Effector CD8-positive, alpha-beta T cell (primary cell): Measurements from ENCODE around the gene HJURP.
A peak's percentile ranks its signal among the peaks of the same experiment; 100 is the strongest.
"Not testable (repeated sequence)": the region's sequence is repeated elsewhere in the genome, so short reads cannot be mapped to it uniquely, and the experiment has no call there.

Source experiments
- DNase-seq: peaks from one replicate; lab custom pipeline; 2025; lab: John Stamatoyannopoulos, UW
- total RNA-seq, 4 experiments: gene quantifications; one replicate each; lab custom pipeline; 2026; lab: John Stamatoyannopoulos, UW

The HJURP gene
- 0 to 0.72 (median 0.18) reads per million in 4 experiments for total RNA-seq

GRCh38 chr2:233854241-233854981 lies at the start of gene HJURP:
Gene HJURP, minus strand, starts transcription at chr2:233854535. Its CDS starts 35 bp downstream, at chr2:233854500.
- peak; percentile 80 for DNase-seq

DNA sequence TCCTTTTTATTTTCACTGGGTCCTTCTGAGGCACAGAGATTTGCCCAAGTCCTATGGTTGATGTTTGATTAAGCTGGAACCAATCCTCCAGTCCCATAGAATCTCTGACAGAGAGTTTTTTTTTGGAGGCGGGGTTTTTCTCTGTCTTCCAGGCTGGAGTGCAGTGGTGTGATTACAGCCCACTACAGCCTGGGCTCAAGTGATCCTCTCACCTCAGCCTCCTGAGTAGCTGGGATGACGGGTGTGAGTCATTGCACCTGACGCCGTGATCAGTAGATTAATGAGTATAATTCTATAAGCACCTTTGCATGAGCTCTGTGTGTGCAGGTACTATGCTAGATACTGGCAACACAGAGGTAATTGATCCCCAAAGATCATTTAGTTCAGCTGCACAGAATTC lies 47.5 kb upstream of the HJURP start:
- no peak for DNase-seq

DNA sequence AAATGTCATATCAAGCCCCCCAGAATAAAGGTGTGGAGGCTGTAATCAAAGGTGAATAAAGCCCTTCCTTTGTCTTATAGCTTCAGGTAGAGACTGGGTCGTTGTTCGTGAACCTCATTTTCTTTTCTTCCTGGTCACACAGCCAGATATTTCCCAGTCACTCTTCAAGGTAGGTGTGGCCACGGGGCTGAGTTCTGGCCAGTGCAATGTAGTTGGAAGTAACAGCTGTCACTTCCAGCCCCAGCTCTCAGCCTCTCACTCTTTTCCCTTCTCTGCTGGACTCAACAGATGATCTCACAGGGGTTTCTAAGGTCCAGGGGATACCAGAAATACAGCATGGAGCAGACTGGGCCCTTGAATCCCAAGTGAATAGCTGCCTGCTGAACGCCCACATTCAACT lies 47.0 kb upstream of the HJURP start:
- no peak for DNase-seq

- DNase-seq = not testable (repeated sequence)
Observed at GRCh38 chr2:233896253-233896652, 41.9 kb upstream of the HJURP start.

GRCh38 chr2:233892793-233893192 lies 38.5 kb upstream of the HJURP start:
- DNase-seq = no peak

GRCh38 chr2:233882353-233882752 lies 28.0 kb upstream of the HJURP start:
- DNase-seq = no peak

DNA sequence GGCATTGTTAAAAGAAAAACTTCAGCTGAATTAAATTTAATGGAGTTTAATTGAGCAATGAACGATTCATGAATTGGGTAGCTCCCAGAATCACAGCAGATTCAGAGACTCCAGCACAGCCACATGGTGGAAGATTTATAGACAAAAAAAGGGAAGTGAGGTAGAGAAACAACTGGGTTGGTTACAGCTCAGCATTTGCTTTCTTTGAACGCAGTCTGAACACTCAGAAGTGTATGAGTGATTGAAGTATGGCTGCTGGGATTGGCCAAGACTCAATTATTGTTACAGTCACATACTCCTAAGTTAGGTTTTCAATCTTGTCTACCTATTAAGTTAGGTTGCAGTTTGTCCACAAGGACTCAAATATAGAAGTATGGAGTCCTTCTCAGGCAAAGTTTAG lies 17.8 kb upstream of the HJURP start:
- not testable (repeated sequence) for DNase-seq

GRCh38 chr2:233871432-233871831 lies 17.1 kb upstream of the HJURP start:
- DNase-seq = no peak

- DNase-seq = peak; percentile 44
Observed at GRCh38 chr2:233867993-233868532, 13.7 kb upstream of the HJURP start, which contains the start of gene MSL3B. Gene MSL3B, minus strand, starts transcription at chr2:233868386.

GRCh38 chr2:233866479-233866878 lies 12.1 kb upstream of the HJURP start:
- no peak for DNase-seq

GRCh38 chr2:233865838-233866237 lies 11.5 kb upstream of the HJURP start:
- no peak for DNase-seq

GRCh38 chr2:233862261-233862768 lies 8.0 kb upstream of the HJURP start:
- no peak for DNase-seq

DNA sequence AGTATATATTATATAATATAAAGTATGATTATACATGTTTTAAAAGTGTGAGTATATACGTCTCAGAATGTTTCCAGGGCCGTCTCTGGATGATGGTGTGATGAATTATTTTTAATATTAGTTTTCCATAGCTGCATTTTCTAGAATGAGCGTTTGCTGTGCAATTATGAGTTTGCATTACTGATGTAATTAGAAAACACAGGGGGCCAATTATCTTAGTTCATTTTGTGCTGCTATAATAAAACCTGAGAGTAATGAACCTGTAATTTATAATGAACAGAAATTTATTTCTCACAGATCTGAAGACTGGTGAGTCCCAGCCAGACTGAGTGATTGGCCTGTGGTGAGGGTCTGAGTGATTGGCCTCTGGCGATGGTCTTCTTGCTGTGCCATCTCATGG lies 4.0 kb upstream of the HJURP start:
- no peak for DNase-seq

DNA sequence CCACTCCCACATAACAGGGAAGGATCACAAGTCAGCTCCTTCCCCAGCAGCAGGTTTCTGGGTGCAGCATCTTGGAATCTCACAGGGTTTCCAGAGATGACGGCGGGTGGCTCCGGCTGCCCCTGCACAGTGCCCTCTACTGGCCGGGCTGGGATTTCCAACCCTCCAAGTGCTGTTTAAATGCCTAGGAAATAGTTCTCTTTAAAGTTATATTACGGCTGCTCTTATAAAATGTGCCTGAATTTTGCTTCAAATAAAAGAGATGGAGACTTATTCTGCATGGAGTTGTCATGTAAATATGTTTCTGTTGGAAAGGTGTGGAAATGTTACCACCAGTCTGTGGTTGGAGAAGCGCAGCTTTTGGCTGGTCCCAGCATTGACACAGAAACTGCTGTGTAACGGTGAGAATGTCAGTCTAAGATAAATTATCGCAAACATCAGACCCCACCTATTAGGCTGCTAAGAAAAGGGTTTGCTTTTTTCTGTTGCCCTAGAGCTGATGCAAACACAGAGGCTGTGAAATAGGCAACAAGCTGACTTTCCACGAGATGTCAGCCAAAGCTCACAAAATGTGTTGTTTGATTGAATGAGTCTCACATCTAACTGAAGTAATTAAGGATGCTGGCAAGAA lies 3.3 kb upstream of the HJURP start:
- no peak for DNase-seq

DNA sequence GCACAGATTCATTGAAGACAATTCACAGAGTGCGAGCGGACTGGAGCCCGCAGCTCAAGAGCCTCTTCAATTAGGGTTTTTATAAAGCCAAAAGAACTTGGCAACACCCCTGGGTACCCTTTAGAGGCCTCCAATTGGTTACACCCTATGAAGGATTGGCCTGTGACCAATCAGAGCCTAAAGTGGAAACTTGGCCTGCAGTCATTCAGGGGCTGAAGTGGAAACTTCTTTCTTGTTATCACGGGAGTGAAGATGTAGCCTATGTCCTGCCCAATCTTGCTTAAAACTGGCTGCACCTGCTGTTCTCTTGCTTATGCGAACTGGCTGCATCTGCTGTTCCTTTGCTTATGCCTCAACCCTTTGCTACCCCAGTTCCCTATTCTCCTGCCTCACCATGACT lies 1.8 kb upstream of the HJURP start:
- no peak for DNase-seq

DNA sequence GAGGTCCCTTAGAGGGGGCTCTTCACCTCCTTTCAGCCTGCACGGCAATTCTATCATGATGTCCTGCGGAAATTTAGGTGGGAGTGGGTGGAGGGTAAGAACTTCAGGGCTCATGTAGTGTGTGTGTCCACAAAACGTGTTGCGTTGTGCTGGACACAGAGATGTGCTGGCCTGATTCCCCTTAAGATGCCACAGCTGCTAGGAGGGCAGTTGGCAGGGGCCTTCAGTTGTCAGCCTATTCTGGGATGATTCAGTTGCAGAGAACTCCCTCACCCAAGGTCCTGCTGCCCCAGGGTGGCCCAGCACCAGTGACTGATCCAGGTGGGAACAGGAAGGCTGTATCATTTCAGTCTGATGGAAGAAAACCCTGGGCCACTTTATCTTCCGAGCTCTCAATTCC lies 1.0 kb upstream of the HJURP start:
- no peak for DNase-seq

- no peak for DNase-seq
Observed at GRCh38 chr2:233853883-233854240, 473 bp downstream of the HJURP start.

GRCh38 chr2:233853353-233853752 lies 982 bp downstream of the HJURP start:
- DNase-seq = no peak

DNA sequence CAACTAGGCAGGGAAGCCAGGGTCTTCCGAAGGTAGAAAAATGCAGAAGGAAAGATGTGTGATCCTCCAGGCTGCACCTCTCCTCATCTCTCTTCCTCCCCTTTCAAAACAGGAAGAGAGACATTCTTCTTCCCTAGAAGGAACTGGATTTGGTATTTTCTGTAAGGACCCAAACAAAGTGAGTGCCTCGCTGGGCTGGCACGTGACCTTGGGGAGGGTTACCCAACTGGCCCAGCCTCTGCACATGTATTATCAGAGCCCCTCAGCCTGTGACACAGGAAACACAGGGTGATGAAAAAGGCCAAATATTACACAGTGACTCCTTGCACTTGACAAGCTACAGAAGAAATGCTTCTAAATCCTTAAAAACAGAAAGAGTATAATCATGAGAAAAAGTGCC lies 2.3 kb downstream of the HJURP start:
- no peak for DNase-seq

DNA sequence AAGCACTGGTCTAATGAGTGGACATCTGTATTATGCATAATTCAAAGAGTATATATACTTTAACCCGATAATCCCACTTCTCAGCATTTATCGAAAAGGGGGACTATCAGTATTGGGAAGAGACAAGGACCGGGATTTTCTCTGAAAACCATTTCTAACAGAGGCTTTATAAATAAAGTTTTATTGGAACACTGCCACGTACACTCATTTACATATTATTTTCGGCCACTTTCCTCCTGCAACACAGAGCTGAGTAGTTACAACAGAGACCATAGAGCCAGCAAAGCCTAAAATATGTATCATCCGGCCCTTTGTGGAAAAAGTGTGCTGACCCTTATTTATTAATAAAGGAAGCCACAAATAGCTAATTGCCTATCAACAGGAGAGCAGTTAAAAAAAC lies 3.2 kb downstream of the HJURP start:
- DNase-seq = no peak

DNA sequence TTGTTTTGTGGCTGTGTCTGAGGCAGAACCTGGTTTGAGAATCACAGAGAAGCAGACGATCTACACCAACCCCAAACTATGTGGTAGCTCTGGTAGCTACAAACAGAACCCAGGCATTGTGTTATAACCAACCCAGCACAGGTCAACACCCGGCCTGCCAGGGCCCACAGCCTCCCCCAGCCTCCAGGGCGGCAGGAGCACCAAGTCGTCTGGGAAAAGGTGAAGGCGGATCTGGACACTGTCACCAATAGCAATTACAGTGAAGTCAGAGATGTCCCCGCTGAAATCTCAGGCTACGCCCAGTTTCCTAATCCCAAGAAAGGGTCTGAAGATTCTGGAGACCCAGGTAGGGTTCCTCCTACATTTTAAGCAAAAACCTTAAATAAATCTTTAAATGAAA lies 3.6 kb downstream of the HJURP start:
- DNase-seq = no peak

- DNase-seq = no peak
Observed at GRCh38 chr2:233849607-233850271, 4.6 kb downstream of the HJURP start.

DNA sequence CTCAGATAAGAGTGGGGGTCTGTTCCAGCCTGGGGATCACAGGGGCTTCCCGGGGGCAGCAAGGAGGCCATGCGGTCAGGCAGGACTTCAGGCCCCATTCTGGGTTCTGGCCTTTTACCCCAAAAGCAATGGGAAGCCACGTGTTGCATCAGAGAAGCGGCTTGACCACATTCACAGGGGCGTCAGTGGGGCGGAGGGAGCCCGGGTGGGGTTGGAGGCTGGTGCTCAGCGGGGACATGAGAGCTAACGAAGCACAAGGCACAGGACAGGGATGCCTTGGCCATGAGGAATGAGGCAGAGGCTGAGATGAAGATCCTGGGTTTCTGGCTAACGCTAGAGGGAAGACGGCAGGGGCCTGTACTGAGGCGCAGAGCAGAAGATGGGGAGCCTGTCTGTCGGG lies 6.1 kb downstream of the HJURP start:
- DNase-seq = no peak
